Prostate gland (tissue), 2 donors: Measurements from ENCODE around the gene SEPTIN8.

Experiments
- POLR2A ChIP-seq: fragments of 450-650 bp; IDR thresholded peaks from one replicate; pipeline ENCODE4 v1.6.1; 2016; ENCODE audit warnings: antibody characterized with exemption, mild to moderate bottlenecking
- POLR2AphosphoS5 ChIP-seq: sonication (generic); formaldehyde crosslinking; IDR thresholded peaks from one replicate; pipeline ENCODE4 v1.6.1; 2017; ENCODE audit warnings: antibody characterized with exemption
- TF ChIP-seq, protein P1 (sequence below), 4 experiments: fragments of 200-600 bp in 2 of 4; fragments of 450-650 bp in 2 of 4; sonication (generic) in 2 of 4; IDR thresholded peaks; 1 replicate in 3 of 4; 2 replicates in 1 of 4; pipeline ENCODE4 v1.5.1; 2016 to 2019; ENCODE audit warnings: antibody characterized with exemption in 4 of 4, mild to moderate bottlenecking in 2 of 4, moderate library complexity in 2 of 4

DNA sequence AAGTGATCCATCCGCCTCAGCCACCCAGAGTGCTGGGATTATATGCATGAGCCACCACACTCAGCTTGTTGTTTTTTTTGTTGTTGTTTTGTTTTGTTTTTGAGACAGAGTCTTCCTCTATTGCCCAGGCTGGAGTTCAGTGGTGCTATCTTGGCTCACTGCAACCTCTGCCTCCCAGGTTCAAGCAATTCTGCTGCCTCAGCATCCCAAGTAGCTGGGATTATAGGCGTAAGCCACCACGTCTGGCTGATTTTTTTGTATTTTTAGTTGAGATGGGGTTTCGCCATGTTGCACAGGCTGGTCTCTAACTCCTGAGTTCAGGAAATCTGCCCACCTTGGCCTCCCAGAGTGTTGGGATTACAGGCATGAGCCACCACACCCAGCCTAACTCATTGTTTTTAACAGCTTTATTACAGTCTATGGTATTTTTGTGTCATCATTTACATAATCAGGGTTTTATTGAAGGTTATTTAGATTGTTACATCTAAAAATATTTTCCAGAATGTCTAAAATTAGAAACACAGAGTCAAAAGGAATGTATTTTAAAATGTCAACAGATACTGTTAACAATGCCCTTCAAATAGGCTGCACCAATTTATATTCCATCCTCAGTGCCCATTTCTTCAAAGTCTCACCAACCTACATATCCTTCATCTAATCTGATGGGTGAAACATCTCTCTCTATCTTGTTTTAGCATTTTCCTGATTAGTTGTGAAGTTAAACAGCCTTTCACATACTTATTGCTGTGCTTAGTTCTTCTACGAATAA lies 58.3 kb downstream of the SEPTIN8 start:
- TF ChIP-seq, protein P1, sequence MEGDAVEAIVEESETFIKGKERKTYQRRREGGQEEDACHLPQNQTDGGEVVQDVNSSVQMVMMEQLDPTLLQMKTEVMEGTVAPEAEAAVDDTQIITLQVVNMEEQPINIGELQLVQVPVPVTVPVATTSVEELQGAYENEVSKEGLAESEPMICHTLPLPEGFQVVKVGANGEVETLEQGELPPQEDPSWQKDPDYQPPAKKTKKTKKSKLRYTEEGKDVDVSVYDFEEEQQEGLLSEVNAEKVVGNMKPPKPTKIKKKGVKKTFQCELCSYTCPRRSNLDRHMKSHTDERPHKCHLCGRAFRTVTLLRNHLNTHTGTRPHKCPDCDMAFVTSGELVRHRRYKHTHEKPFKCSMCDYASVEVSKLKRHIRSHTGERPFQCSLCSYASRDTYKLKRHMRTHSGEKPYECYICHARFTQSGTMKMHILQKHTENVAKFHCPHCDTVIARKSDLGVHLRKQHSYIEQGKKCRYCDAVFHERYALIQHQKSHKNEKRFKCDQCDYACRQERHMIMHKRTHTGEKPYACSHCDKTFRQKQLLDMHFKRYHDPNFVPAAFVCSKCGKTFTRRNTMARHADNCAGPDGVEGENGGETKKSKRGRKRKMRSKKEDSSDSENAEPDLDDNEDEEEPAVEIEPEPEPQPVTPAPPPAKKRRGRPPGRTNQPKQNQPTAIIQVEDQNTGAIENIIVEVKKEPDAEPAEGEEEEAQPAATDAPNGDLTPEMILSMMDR (IDR thresholded peaks at IDR 0.05) = no peak
- no peak for TF ChIP-seq POLR2A
- no peak for TF ChIP-seq POLR2AphosphoS5
